ENCODE measurements around the gene ASB1.
A peak's percentile ranks its signal among the peaks of the same experiment; 100 is the strongest.

Gene ASB1
- long read RNA-seq, full-length matches to known transcripts, result 6 of 18 reads
- long read RNA-seq, partial matches to known transcripts, result 0 of 18 reads
- long read RNA-seq, other reads (novel, unspliced or antisense), result 12 of 18 reads

- peak within 1 kb of the TSS; percentile 76 for H3K4me3 ChIP-seq (replicated peaks; ENCODE audit: insufficient read depth, low read length)
- DNase-seq (ENCODE audit: low read depth in 1 of 2, low spot score in 1 of 2), result peak; percentile 65 to 84
- no peak for TF ChIP-seq REST (IDR thresholded peaks at IDR 0.05; ENCODE audit: insufficient replicate concordance, low read depth)
- TF ChIP-seq POLR2AphosphoS5 (IDR thresholded peaks at IDR 0.05; ENCODE audit: low read depth), result peak; percentile 19; the same call in 1 of the 2 replicates
- peak; percentile 69 for TF ChIP-seq GABPA (IDR thresholded peaks at IDR 0.05; ENCODE audit: low read depth)
- H3K27me3 ChIP-seq (ENCODE audit: insufficient read depth, poor library complexity, severe bottlenecking), result no peaks in the 10 kb centered on the region
- H3K27ac ChIP-seq (replicated peaks), result peak within 1 kb of the TSS; percentile 81
These were observed at the start of gene ASB1 for GRCh38 chr2:238426568-238427434. Gene ASB1, plus strand, starts transcription at chr2:238426927. Its CDS starts 144 bp downstream, at chr2:238427071.

GRCh38 chr2:238378230-238379095, 48.3 kb upstream of the ASB1 start:
- TF ChIP-seq POLR2AphosphoS5 (IDR thresholded peaks at IDR 0.05; ENCODE audit: low read depth), result no peak
- TF ChIP-seq GABPA (IDR thresholded peaks at IDR 0.05; ENCODE audit: low read depth), result no peak
- TF ChIP-seq SPI1 (IDR thresholded peaks at IDR 0.05; ENCODE audit: borderline replicate concordance, low read depth), result no peak
- TF ChIP-seq REST (IDR thresholded peaks at IDR 0.05; ENCODE audit: insufficient replicate concordance, low read depth), result no peak
- no peak for TF ChIP-seq CTCF (IDR thresholded peaks at IDR 0.05; ENCODE audit: insufficient read depth, low read length)
- H3K27ac ChIP-seq (replicated peaks), result peak overlapping the region; percentile 53; the same call in 1 of the 2 replicates
- DNase-seq (ENCODE audit: low read depth in 1 of 2, low spot score in 1 of 2), result no peak
- H3K4me3 ChIP-seq (replicated peaks; ENCODE audit: insufficient read depth, low read length), result no peak overlapping the region
- no peaks in the 10 kb centered on the region for H3K27me3 ChIP-seq (ENCODE audit: insufficient read depth, poor library complexity, severe bottlenecking)

GRCh38 chr2:238379096-238379810, 47.5 kb upstream of the ASB1 start:
- H3K27me3 ChIP-seq (ENCODE audit: insufficient read depth, poor library complexity, severe bottlenecking), result no peaks in the 10 kb centered on the region
- 0 out of 2 replicates have a peak, but pooled peaks have one; percentile 46 for TF ChIP-seq POLR2AphosphoS5 (IDR thresholded peaks at IDR 0.05; ENCODE audit: low read depth)
- TF ChIP-seq REST (IDR thresholded peaks at IDR 0.05; ENCODE audit: insufficient replicate concordance, low read depth), result no peak
- TF ChIP-seq SPI1 (IDR thresholded peaks at IDR 0.05; ENCODE audit: borderline replicate concordance, low read depth), result peak; percentile 63; the same call in 1 of the 2 replicates
- peak; percentile 59 to 78 for DNase-seq (ENCODE audit: low read depth in 1 of 2, low spot score in 1 of 2)
- peak overlapping the region; percentile 53 for H3K27ac ChIP-seq (replicated peaks)
- no peak overlapping the region for H3K4me3 ChIP-seq (replicated peaks; ENCODE audit: insufficient read depth, low read length)

All from HL-60 (cell line).